CD4-positive, alpha-beta T cell treated with Interleukin-4 for 4 hours (primary cell): ENCODE data around the gene GLUD1.
"Not testable (repeated sequence)": the region's sequence is repeated elsewhere in the genome, so short reads cannot be mapped to it uniquely, and the experiment has no call there.

ENCODE experiments used
- DNase-seq: peaks from one replicate; pipeline ENCODE4 v3.0.0-alpha.2; 2020

GLUD1 gene

GRCh38 chr10:87094373-87095235 lies at the start of gene GLUD1, which contains the start of gene SHLD2:
Gene GLUD1 (minus strand): TSS chr10:87094843. CDS start chr10:87094769, 74 bp downstream.
Gene SHLD2 (plus strand): TSS chr10:87095206. CDS start chr10:87151355, 56,149 bp downstream.
- DNase-seq: peak; percentile 92

GRCh38 chr10:87143109-87143418 lies 48.4 kb upstream of the GLUD1 start:
- not testable (repeated sequence) for DNase-seq

- DNase-seq: not testable (repeated sequence)
Measured at GRCh38 chr10:87142230-87143108, 47.8 kb upstream of the GLUD1 start.

- not testable (repeated sequence) for DNase-seq
Measured at GRCh38 chr10:87137478-87137877, 42.8 kb upstream of the GLUD1 start.

- not testable (repeated sequence) for DNase-seq
Measured at GRCh38 chr10:87134440-87134839, 39.8 kb upstream of the GLUD1 start.

GRCh38 chr10:87133936-87134335 lies 39.3 kb upstream of the GLUD1 start:
- DNase-seq: not testable (repeated sequence)

GRCh38 chr10:87132176-87132575 lies 37.5 kb upstream of the GLUD1 start:
- DNase-seq: peak; percentile 3

GRCh38 chr10:87127607-87128156 lies 33.0 kb upstream of the GLUD1 start:
- DNase-seq: not testable (repeated sequence)

GRCh38 chr10:87127048-87127447 lies 32.4 kb upstream of the GLUD1 start:
- not testable (repeated sequence) for DNase-seq

- not testable (repeated sequence) for DNase-seq
Measured at GRCh38 chr10:87123351-87123750, 28.7 kb upstream of the GLUD1 start.

- DNase-seq: not testable (repeated sequence)
Measured at GRCh38 chr10:87119029-87119428, 24.4 kb upstream of the GLUD1 start.

GRCh38 chr10:87118122-87118521 lies 23.5 kb upstream of the GLUD1 start:
- not testable (repeated sequence) for DNase-seq

GRCh38 chr10:87105446-87106124 lies 10.9 kb upstream of the GLUD1 start:
- no peak for DNase-seq

GRCh38 chr10:87104727-87105126 lies 10.1 kb upstream of the GLUD1 start:
- DNase-seq: not testable (repeated sequence)

- DNase-seq: no peak
Measured at GRCh38 chr10:87101996-87102395, 7.4 kb upstream of the GLUD1 start.

GRCh38 chr10:87095236-87095945 lies 748 bp upstream of the GLUD1 start:
- peak; percentile 85 for DNase-seq

- peak; percentile 68 for DNase-seq
Measured at GRCh38 chr10:87093632-87094372, 841 bp downstream of the GLUD1 start.

- peak; percentile 66 for DNase-seq
Measured at GRCh38 chr10:87092861-87093631, 1.6 kb downstream of the GLUD1 start.

- peak; percentile 68 for DNase-seq
Measured at GRCh38 chr10:87092376-87092860, 2.2 kb downstream of the GLUD1 start.

GRCh38 chr10:87090779-87091178 lies 3.9 kb downstream of the GLUD1 start:
- no peak for DNase-seq
